NOMO-1 treated with dmso at 0.1 percent for 144 hours (cell line): ENCODE results near the gene TM4SF4.
A peak's percentile ranks its signal among the peaks of the same experiment; 100 is the strongest.
"Not testable (repeated sequence)": the region's sequence is repeated elsewhere in the genome, so short reads cannot be mapped to it uniquely, and the experiment has no call there.

Experiments
- DNase-seq: peaks from one replicate; lab custom pipeline; 2025; ENCODE audit not compliant: unreplicated experiment; lab: John Stamatoyannopoulos, UW

TM4SF4 gene

GRCh38 chr3:149474250-149474817, at the start of gene TM4SF4:
Gene TM4SF4 (plus strand): TSS chr3:149474697. CDS start chr3:149474878, 181 bp downstream.
- DNase-seq = no peak

GRCh38 chr3:149424918-149425317, 49.6 kb upstream of the TM4SF4 start:
- DNase-seq = no peak

- no peak for DNase-seq
These were observed 48.2 kb upstream of the TM4SF4 start for GRCh38 chr3:149426325-149426724.

- DNase-seq = no peak
These were observed 46.4 kb upstream of the TM4SF4 start for GRCh38 chr3:149428087-149428486.

- no peak for DNase-seq
These were observed 44.3 kb upstream of the TM4SF4 start for GRCh38 chr3:149430216-149430615.

GRCh38 chr3:149432149-149432548, 42.3 kb upstream of the TM4SF4 start:
- no peak for DNase-seq

- DNase-seq = no peak
These were observed 38.3 kb upstream of the TM4SF4 start for GRCh38 chr3:149435996-149436885.

GRCh38 chr3:149437286-149437685, 37.2 kb upstream of the TM4SF4 start:
- no peak for DNase-seq

- DNase-seq = no peak
These were observed 36.8 kb upstream of the TM4SF4 start for GRCh38 chr3:149437710-149438109.

- DNase-seq = no peak
These were observed 35.5 kb upstream of the TM4SF4 start for GRCh38 chr3:149438981-149439380.

- DNase-seq = no peak
These were observed 32.9 kb upstream of the TM4SF4 start for GRCh38 chr3:149441642-149442041.

GRCh38 chr3:149442043-149442442, 32.5 kb upstream of the TM4SF4 start:
- DNase-seq = no peak

GRCh38 chr3:149442851-149443544, 31.5 kb upstream of the TM4SF4 start:
- peak; percentile 89 for DNase-seq

GRCh38 chr3:149443545-149443912, 31.0 kb upstream of the TM4SF4 start:
- no peak for DNase-seq

- DNase-seq = not testable (repeated sequence)
These were observed 29.6 kb upstream of the TM4SF4 start for GRCh38 chr3:149444867-149445266.

- peak; percentile 84 for DNase-seq
These were observed 26.1 kb upstream of the TM4SF4 start for GRCh38 chr3:149448331-149448831.

- no peak for DNase-seq
These were observed 25.3 kb upstream of the TM4SF4 start for GRCh38 chr3:149449182-149449581.

- no peak for DNase-seq
These were observed 24.7 kb upstream of the TM4SF4 start for GRCh38 chr3:149449799-149450198.

GRCh38 chr3:149450281-149450680, 24.2 kb upstream of the TM4SF4 start:
- DNase-seq = no peak

- no peak for DNase-seq
These were observed 22.5 kb upstream of the TM4SF4 start for GRCh38 chr3:149452036-149452435.

- no peak for DNase-seq
These were observed 21.2 kb upstream of the TM4SF4 start for GRCh38 chr3:149453140-149453805.
